DMS114 treated with DMSO at 0.1 percent for 48 hours (cell line): ENCODE data around the gene GUCD1.

ENCODE experiments used
- DNase-seq: peaks from one replicate; lab custom pipeline; 2025; ENCODE audit not compliant: unreplicated experiment; lab: John Stamatoyannopoulos, UW

The GUCD1 gene

DNA sequence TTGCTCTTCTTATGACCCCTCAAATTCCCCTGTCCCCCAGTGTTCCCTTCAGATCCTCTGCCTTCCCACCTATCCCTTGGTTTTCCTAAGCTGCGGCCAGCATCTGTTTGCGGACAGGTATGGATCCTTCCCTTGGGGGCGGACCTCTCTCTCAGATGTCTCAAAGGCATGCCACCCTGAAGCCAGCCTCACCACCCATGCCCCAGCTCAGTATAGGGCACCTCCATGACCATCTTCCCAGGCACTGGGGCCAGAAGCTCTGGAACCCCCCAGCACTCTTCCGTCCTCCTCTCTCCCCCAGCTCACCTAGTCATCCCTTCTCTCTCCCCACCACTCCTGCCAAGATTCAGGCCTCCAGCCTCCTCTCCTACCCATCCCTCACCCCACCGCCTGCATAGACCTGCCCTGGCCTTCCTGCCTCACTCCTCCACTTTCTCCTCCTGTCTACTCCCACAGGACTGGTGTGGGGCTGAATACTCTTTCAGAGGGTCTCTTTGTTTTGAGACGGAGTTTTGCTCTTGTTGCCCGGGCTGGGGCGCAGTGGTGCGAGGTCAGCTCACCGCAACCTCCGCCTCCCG, 35.7 kb upstream of the GUCD1 start:
- no peak for DNase-seq

DNA sequence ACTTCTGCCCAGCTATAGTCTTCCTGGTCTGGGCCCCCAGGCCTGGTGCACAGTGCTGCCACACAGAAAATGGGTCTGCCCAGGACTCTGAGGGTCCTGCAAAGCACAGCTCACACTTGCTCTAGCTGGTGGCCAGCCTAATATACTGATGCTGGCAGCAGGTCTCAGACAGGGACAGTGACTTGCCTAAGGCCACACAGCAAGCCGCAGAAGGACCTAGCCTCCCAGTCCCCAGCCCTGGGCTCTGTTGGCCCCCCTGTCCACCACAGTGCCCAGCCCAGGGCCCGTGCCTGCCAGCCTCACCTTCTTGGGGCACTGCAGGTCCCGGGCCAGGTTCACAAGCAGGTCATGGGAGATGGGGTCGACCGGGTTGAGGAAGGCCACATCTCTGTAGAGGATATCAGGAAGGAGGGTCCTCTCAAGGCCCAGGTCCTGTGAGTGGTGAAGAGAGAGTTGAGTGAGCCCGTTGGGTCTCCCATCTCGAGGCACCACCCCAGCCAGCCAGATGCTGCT, 34.6 kb upstream of the GUCD1 start:
- DNase-seq = no peak

DNA sequence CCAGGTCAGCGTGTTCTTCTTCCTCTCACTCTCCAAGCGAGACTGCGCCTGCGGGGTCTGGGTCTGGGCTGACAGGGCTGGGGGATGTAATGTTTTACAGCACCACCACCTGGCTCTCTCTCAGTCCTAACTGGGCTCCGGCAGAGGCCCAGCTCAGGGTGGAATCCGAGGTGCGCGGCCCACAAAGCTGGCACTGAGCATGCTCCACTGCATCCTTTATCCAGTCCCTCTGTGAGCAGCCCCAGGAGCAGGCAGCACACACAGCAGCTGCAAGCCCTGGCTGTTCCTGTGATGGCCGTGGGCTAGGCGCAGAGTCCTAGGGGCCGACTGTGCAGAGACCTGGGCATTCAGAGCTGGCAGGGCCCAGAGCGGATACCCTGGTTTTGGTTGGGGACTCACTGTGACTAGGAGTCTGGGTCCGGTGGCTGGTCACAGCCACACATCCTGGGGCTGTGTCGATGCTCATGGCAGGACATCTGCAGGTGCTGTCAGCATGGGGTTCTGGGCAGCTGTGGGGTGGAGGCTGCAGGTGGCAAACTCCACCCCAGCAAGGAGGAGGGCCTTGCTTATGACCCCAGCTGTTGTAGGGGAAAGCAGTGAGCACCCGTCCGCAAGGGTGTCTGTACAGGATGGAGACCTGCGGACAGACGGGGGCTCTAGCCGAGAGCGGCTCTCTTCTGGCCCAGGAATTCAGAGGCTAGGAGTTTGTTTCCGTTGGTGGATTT, 34.0 kb upstream of the GUCD1 start:
- DNase-seq = no peak

DNA sequence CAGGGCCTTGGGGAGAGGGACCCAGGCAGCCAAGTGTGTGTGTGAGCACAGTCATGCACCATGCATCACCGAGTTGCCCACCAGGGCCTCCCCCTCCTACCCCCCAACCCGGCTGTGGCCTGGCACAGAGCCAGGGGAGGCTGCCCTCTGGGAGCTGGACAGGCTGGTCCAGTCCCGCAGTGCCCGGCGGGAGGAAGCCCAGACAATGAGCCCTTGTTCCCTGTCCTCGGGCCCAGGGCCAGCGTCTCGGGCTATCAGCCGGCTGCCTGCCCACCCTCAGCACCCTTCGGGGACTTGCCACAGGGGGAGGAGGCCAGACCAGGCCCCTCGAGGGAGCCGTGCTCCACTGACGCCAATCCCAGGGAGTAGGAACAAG, 33.4 kb upstream of the GUCD1 start:
- DNase-seq = no peak

DNA sequence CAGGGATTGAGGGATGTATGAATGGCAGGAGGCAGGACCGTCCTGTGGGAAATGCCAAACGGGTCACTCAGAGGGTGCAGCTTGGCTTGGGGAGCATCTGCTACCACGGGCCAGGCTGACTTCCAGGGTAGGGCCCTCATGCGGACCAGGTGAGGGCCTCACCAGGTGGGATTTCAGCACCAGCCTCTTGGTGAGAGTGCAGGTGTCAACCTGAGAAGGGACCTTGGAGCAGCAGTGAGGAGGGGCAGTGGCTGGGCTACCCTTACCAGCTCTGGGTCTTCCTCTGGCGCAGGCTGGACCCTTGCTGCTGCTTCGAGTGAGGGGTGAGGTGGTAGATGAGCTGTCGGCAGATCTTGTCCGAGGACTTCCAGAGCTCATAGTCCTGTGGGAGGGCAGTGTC, 33.0 kb upstream of the GUCD1 start:
- no peak for DNase-seq

DNA sequence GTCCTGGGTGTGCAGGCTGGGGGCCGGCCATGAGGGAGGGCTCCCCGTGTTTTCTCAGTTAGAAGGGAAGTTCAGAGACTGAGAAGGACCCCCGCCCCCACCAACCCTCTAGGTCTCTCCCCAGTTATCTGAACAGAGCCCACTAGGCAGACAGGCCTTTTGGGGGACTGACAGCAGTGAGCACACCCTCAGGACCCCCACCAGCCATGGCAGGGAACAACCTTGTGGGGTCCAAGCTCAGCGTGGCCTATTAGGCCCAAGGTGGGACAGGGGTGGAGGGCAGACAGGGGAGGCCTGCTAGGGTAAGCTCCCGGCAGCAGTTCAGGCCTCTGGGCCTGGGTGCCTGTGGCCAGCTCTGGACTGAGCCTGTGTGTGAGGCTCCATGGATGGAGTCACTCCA, 32.3 kb upstream of the GUCD1 start:
- DNase-seq = no peak

DNA sequence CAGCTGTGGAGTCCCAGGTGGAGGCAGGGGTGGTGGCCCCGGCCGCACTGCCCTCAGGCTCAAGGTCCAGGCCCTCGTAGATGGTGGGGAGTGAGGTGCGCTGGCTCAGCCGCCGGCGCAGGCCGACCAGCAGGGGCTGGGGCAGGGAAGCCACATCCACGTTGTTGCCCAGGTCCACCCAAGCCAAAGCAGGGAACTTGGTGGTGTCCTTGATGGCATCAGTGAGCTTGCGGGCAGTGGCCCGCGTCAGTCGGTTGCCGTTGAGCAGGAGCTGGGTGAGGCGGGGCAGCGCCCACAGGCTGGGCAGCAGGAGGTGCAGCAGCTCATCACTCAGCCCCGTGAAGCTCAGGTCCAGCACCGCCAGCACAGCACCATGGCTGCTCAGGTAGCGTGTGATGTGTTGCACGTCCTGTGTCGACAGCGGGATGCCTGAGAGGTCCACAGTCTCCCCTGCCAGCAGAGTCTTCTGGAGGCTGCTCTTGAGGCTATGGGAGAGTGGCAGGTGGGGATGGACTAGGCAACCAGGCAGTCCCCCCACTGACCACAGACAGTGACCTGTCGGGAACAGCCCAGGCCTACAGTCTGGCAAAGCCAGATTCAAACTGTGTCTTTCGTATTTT, 31.1 kb upstream of the GUCD1 start:
- DNase-seq = no peak

DNA sequence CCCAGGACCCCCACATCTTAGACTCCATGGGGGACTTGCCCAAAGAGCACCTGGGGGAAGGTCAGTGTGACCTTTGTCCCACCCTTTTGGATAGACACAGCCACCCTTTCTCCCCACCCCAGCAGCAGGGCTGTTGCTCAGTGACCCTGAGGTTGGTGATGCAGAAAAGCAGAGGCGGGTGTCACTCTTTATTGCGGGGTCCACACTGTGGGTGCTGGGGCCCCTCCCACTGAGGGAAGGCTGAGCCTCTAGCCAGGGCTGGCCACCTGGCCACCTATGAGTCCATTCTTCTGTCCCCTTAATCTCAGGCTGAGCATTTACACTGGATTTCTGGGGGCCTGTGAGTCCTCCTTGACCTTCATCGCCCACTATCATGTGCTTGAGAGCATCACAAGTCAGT, 30.5 kb upstream of the GUCD1 start:
- no peak for DNase-seq

DNA sequence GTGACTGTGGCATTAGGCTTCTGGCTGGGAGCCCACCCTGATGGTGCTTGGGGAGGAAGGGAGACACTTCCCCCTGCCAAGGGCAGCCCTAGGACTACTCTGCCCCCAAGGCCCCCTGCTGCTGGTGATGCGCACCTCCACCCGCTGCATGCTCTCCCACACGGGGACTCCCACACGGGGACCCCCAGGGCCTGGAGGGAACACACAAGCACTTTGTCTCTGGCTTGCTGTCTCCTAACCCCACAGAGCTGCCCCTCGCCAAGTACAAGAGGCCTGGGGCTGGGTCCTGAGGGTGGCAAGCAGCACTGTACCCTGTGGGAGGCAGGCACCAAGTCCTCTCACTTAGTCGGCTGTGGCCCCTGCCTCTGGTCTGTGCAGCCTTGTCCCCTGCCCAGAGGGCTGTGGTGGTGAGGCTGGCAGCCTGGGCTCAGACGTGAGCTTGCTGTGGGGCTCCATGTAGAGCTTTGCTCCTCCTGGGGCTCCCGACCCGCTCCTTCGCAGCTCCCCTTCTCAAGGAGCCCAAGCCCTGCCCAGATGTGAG, 30.0 kb upstream of the GUCD1 start:
- DNase-seq = no peak

DNA sequence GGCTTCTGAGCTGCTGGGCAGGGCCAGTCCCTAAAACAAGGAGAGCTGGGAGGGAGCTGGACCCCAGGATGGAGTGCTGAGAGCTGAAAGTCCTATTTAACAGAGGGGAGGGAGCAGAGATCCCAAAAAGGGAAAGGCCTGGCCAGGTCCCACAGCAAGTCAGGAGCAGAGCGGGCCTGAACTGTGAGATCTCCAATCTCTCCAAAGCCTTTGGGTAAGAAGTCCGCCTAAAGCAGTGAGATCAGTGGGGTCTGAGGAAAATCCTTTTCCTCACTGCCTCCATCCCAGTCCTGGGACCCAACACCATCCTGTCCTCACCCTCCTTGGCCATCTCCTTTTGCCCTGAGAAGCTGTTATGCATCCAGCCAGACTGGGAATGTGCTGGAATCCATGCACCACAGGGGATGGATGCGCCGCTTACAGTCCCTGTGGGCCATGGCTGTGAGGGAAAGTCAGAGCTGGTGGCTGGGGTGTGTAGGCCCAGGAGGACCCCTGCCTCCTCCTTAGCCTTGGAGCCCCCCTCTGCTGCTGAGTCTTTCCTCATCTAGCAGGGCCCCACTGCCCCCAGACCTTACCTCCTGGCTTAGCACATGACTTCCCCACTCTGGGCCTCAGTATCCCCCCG, 29.3 kb upstream of the GUCD1 start:
- no peak for DNase-seq

DNA sequence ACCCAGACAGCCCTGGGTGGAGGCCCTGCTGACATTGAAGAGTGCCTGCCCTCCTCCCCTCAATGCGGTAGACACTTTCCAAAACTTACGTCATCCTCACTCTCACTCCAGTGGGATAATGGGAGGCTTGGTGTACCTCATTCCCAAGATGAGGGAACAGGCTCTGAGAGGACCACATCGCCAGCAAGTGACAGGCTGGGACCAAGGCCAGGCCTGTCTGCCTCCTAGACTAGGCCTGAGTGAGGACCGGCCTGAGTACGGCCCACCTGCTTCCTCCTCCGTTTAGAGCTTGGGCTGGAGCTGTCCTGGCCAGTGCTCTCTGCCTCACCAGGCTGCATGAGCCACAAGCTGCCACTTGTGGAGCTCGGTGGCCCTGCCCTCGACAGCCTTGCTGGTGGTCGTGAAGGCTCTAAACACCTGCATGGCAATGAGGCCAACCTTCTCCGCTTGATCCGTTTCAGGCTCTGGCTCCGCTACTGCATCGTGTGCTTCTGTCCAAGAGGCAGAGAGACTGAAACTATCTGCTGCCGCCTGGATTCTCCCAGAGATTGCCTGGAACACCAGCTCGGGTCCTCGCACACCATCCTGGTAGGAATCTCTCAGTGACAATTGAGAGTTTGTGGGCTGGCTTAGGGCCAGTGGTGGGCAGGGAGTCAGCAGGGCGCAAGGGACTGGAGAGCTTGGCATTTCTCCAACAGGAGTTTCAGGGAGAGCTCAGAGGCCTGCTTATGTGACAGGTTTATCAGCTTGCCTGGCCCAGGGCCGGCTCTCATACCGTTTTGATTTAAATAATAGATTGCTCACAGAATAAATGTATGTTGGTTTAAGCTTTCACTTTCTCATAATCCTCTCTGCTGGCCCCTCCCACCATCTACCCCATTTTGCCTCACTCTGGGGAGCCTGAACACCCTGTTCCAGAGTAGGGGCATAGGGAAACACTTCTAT, 28.6 kb upstream of the GUCD1 start:
- no peak for DNase-seq

DNA sequence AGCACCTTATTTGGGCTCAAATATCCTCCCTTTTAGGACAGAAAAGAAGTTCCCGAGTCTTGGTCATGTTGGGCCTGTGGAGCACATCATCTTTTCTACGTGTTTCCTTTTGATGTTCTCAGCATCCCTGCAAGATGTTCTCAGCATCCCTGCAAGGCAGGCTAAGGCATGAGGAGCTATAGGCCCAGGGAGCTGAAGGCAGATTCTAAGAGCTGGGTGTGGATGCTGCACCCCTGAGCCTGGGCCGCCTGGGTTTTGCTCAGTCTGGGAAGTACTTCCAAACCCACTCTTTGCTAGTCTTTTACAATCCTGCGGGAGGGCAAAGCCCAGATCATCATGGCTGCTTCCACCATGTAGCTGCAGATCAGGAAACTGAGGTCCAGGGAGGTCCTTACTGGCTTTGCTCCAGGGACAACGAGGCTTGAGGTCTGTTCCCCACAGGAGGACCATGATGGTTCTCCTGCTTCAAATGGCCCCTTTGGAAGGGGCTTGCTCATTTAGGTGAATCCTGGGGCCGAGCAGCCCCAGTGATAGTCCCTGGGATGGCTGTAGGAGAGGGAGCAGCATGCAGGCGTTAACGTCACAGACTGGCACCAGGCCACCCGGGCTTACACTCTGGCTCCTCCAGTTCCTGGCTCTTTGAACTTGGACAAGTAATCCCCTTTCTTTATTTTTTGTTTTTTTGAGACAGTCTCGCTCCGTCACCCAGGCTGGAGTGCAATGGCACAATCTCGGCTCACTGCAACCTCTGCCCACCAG, 27.3 kb upstream of the GUCD1 start:
- no peak for DNase-seq

DNA sequence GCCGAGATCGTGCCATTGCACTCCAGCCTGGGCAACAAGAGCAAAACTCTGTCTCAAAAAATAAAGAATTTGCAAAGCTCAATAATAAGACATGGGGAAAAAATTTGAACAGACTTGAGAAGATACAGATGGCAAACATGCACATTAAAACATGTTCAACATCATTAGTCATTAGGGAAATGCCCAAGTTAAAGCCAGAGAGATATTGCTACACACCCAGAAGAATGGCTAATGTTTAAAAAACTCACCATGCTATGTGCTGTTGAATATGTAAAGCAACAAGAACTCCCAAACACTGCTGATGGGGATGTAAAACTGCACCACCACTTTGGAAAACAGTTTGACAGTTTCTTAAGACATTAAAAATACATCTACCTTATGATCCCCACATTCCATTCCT, 25.3 kb upstream of the GUCD1 start:
- DNase-seq = no peak

DNA sequence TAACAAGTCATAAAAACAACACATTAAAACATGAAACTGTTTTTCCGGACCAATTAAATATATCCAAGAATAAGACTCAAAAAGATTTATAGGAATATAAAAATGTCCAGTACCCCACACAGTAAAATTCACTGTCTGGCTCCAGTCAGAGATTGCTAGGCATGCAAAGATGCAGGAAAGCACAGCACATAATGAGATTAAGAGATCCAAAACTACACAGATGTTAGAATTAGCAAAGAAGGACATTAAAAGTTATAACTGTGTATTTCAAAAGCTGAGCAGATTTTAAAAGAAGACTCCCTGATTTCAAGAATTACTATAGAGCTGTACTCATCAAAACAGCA, 24.3 kb upstream of the GUCD1 start:
- no peak for DNase-seq

DNA sequence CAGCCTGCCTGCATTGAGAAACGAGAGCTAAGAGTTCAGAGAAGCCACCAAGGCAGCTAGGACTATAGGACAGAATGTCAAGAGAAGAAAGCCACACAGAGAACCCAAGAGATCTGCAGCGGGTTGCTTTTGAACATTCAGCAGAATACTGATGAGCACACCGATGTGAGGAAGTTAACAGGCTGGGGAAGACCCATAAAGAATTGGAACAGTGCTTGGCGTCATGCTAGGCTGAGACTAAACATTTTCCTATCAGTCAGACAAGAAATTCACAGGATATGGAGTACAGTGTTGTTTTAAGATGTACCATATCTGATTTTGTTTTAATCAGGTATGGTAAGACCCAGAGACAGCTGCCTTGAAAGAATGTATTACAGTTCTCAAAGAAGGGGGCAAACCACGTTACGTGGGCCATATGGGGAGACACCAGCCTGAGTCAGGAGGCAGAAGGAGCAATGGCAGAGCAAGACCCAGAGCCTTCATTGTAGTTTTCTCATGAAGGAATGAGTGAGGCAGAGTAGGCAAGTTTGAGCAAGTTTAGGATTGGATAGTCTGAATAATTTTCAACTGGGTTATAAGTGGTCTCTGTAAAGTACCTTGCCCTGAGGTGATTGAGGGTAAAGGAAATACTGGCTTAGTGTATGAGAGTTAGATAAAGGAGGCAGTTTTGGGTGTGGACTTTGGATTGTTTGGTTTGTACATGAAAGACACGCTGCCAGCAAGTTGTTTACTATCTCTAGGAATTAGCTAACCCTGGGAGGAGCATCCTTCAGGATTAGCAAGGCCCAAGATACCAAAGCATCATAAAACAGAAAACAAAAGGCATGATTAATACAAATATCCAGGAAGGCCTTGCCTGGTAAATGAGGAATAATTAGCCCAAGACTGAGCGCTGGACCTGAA, 23.7 kb upstream of the GUCD1 start:
- no peak for DNase-seq

DNA sequence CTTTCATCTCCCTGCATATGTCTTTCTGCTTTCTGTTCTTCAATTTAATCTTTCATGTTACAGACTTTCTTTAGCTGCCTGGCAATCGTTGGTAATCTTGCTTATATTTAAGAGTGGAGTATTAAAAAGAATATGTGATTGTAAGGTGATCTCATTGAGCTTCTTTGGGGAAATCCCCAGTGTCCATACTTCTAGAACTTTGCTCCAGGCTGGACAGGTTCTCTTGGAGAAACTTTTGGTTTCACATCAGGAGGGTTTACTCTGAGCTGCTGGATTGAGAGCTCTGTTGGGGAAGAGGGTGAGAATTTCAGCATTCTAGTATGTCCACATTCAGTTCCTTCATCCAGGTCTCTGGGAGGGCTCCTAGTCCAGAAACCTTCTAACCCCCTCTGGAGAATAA, 21.8 kb upstream of the GUCD1 start:
- no peak for DNase-seq

DNA sequence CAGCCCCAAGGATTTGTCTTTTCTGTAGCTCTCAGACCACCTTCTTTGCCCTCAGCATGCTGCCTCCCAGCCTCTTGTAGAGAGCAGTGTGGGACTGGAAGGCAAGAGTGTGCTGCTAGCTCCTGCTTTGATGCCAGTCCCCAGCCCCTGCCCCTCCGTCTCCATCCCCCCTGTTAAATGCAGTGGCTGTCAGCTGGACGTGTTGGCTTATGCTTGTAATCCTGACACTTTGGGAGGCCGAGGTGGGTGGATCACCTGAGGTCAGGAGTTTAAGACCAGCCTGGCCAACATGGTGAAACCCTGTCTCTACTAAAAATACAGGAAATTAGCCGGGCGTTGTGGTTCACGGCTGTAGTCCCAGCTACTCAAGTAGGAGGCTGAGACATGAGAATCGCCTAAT, 16.3 kb upstream of the GUCD1 start:
- DNase-seq = no peak

DNA sequence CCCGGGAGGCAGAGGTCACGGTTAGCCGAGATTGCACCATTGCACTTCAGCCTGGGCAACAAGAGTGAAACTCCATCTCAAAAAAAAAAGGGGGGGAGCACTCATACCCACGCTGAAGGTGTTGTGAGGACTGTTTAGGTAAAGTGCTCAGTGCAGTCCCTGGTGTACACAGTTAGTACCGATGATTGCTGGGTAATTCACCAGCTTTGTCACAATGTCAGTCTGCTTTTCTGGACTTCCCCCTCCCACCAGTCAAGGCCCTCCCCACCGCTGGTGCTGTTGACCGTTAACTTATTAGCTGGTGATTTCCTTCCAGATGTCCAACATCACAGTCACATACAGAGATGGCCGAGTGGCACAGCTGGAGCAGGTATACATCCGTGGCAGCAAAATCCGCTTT, 12.7 kb upstream of the GUCD1 start:
- no peak for DNase-seq

DNA sequence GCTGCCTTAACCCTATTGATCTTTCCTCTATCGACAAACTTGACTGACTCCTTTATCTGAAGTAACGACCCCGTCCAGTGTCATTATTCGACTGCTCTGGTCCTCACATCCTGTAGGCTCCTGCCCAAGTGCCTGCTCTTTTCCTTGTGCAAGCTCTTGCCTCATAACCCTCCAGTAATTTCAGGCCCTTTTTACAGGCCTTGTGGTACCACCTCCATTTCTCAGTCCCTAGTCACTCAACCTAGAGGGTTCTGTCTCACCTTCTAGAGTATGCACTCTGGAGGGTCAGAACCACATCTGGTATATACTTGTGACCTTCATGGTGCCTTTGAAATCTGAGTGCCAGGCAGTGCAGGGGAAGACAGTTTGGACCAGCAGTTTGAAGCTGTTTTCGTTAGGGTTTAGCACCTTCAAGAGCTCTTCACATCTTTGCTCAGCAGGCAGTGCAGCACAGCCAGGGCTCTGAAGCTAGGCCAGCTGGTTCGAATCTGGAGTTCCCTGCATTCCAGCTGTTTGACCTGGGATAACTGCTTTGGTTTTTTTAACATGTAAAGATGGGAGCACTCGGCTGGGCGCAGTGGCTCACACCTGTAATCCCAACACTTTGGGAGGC, 12.1 kb upstream of the GUCD1 start:
- no peak for DNase-seq
